HepG2 (cell line): ENCODE results near the gene RABGGTA. TPM values are rescaled to one million over a fixed set of nuclear protein-coding genes. Genes with fewer than 3 reads are reported as not detected.

Experiments used
- ATAC-seq: fragments of 200-7000 bp; cut with Tn5 transposase; 3 replicates; pipeline ENCODE4 v1.9.1; 2020; ENCODE audit warnings: mild to moderate bottlenecking, moderate library complexity
- BruUV-seq: library from RNA; stranded (reverse); fragments of 400-500 nt; replicated peaks from 2 replicates; lab custom pipeline; 2021; lab: Mats Ljungman, UMichigan
- CTCF ChIA-PET: fragments of 300-600 bp; formaldehyde crosslinking; extraction: SDS; loops from one replicate; lab custom pipeline; 2021; ENCODE audit warnings: low total read pairs, inconsistent platforms, low intra/inter-chr PET ratio; lab: Yijun Ruan, JAX
- POLR2A ChIA-PET: fragments of 350-600 bp; sonication (Branson Sonifier 250); formaldehyde crosslinking; loops from one replicate; lab custom pipeline; 2020; ENCODE audit warnings: antibody characterized with exemption, inconsistent platforms; lab: Yijun Ruan, JAX
- DNase-seq: peaks from one replicate; pipeline ENCODE4 v3.0.0-alpha.2; 2015; ENCODE audit warnings: low spot score
- FAIRE-seq: peaks from 3 replicates; lab custom pipeline; 2011; peaks lifted over from hg19 to GRCh38; lab: Jason Lieb, UNC
- H2AFZ ChIP-seq: one replicate; pipeline ENCODE4 v1.6.1; 2011; ENCODE audit warnings: low read length, inconsistent platforms
- H3K27ac ChIP-seq: fragments of 300-600 bp; 3 replicates; pipeline ENCODE4 v1.8.0; 2011; ENCODE audit warnings: mixed run types, mild to moderate bottlenecking, mixed read lengths, low read length, inconsistent platforms; ENCODE audit not compliant: insufficient read depth; ENCODE audit errors: extremely low read length
- H3K27me3 ChIP-seq, 2 experiments: fragments of 200-600 bp in 1 of 2; 2 replicates in 1 of 2; 3 replicates in 1 of 2; pipeline versions ENCODE4 v1.6.0 to v1.8.0; 2011; ENCODE audit warnings: low read length in 2 of 2, mild to moderate bottlenecking in 2 of 2, moderate library complexity in 2 of 2, inconsistent platforms in 1 of 2; ENCODE audit not compliant: insufficient read depth in 2 of 2, control insufficient read depth in 1 of 2
- H3K36me3 ChIP-seq, 2 experiments: fragments of 200-600 bp in 1 of 2; replicated peaks in 1 of 2; 2 replicates in 1 of 2; 3 replicates in 1 of 2; pipeline versions ENCODE4 v1.5.1 to v1.8.0; 2011; ENCODE audit warnings: low read length in 2 of 2, inconsistent platforms in 1 of 2; ENCODE audit not compliant: insufficient read depth in 2 of 2, control insufficient read depth in 1 of 2
- H3K4me1 ChIP-seq: 2 replicates; pipeline ENCODE4 v1.5.1; 2012; ENCODE audit warnings: low read length, inconsistent platforms; ENCODE audit not compliant: insufficient read depth
- H3K4me2 ChIP-seq: 2 replicates; pipeline ENCODE4 v1.6.0; 2011; ENCODE audit warnings: low read depth, low read length, inconsistent platforms
- H3K4me3 ChIP-seq, 3 experiments: fragments of 200-600 bp in 1 of 3; sonication (generic), shearing (Covaris generic) in 1 of 3; replicated peaks in 1 of 3; 2 replicates each; pipeline ENCODE4 v1.5.1; 2011 to 2016; ENCODE audit warnings: low read length in 3 of 3, inconsistent platforms in 2 of 3, low read depth in 2 of 3, mild to moderate bottlenecking in 2 of 3, control low read depth in 1 of 3, mixed read lengths in 1 of 3; ENCODE audit not compliant: insufficient read depth in 1 of 3
- H3K79me2 ChIP-seq: one replicate; pipeline ENCODE4 v1.6.1; 2011; ENCODE audit warnings: low read length, inconsistent platforms; ENCODE audit not compliant: insufficient read depth
- H3K9ac ChIP-seq: 2 replicates; pipeline ENCODE4 v1.6.0; 2011; ENCODE audit warnings: mild to moderate bottlenecking, low read depth, low read length, inconsistent platforms; ENCODE audit not compliant: insufficient read depth
- H3K9me3 ChIP-seq: 2 replicates; pipeline ENCODE4 v1.5.1; 2012; ENCODE audit warnings: mild to moderate bottlenecking, low read length
- H4K20me1 ChIP-seq: 2 replicates; pipeline ENCODE4 v1.6.0; 2011; ENCODE audit warnings: inconsistent platforms, mild to moderate bottlenecking, low read length, moderate library complexity; ENCODE audit not compliant: insufficient read depth
- BCL6 ChIP-seq: IDR thresholded peaks from 2 replicates; pipeline ENCODE4 v1.6.1; 2016; ENCODE audit warnings: missing genetic modification reagents, missing compliant biosample characterization
- BHLHE40 ChIP-seq: IDR thresholded peaks from 2 replicates; pipeline ENCODE4 v1.6.1; 2011; ENCODE audit warnings: low read length, improper control_type of control experiment
- CAMTA2 ChIP-seq: sonication (generic); formaldehyde crosslinking; IDR thresholded peaks from 2 replicates; pipeline ENCODE4 v1.4.0; 2020; ENCODE audit warnings: mild to moderate bottlenecking, missing genetic modification reagents, borderline replicate concordance
- MYC ChIP-seq: sonication (generic); formaldehyde crosslinking; IDR thresholded peaks from 2 replicates; pipeline ENCODE4 v1.9.0; 2021; ENCODE audit warnings: missing genetic modification reagents, borderline replicate concordance
- SYNCRIP ChIP-seq: fragments of 200-400 bp; formaldehyde crosslinking; IDR thresholded peaks from 2 replicates; pipeline ENCODE4 v1.6.1; 2018; ENCODE audit warnings: mild to moderate bottlenecking, low read depth, low read length; ENCODE audit not compliant: insufficient read depth
- TAF15 ChIP-seq: fragments of 200-400 bp; formaldehyde crosslinking; IDR thresholded peaks from one replicate; pipeline ENCODE4 v1.6.1; 2018; ENCODE audit warnings: mild to moderate bottlenecking, low read depth, low read length; ENCODE audit not compliant: poor library complexity, severe bottlenecking
- ZNF276 ChIP-seq: sonication (generic); formaldehyde crosslinking; IDR thresholded peaks from 2 replicates; pipeline ENCODE4 v1.4.0; 2020; ENCODE audit warnings: mild to moderate bottlenecking, low read depth, missing genetic modification reagents
- ZNF362 ChIP-seq: sonication (generic); formaldehyde crosslinking; IDR thresholded peaks from 2 replicates; pipeline ENCODE4 v1.4.0; 2020; ENCODE audit warnings: missing genetic modification reagents, mild to moderate bottlenecking, borderline replicate concordance
- ZNF451 ChIP-seq: sonication (generic); formaldehyde crosslinking; IDR thresholded peaks from 2 replicates; pipeline ENCODE4 v1.5.0; 2020; ENCODE audit warnings: mild to moderate bottlenecking, missing genetic modification reagents
- ZNF580 ChIP-seq: IDR thresholded peaks from 2 replicates; pipeline ENCODE4 v1.6.1; 2016; ENCODE audit warnings: low read depth, borderline replicate concordance
- ZNF678 ChIP-seq: sonication (generic); formaldehyde crosslinking; IDR thresholded peaks from 2 replicates; pipeline ENCODE4 v1.4.0; 2020; ENCODE audit warnings: mild to moderate bottlenecking, missing genetic modification reagents
- ZNF709 ChIP-seq: sonication (generic); formaldehyde crosslinking; IDR thresholded peaks from 2 replicates; pipeline ENCODE4 v1.5.0; 2020; ENCODE audit warnings: mild to moderate bottlenecking, missing genetic modification reagents
- ZNF773 ChIP-seq: sonication (generic); formaldehyde crosslinking; IDR thresholded peaks from 2 replicates; pipeline ENCODE4 v1.4.0; 2020; ENCODE audit warnings: missing genetic modification reagents, borderline replicate concordance
- ZSCAN22 ChIP-seq: sonication (generic); formaldehyde crosslinking; IDR thresholded peaks from 2 replicates; pipeline ENCODE4 v1.4.0; 2020; ENCODE audit warnings: mild to moderate bottlenecking, missing genetic modification reagents
- WGBS: methylation state at CpG from one replicate; pipeline ENCODE4 v1.1.6; 2017; ENCODE audit warnings: low lambda C conversion rate; 5-methylcytosine and 5-hydroxymethylcytosine counted together
- in situ Hi-C: cut with HindIII; loops from 2 replicates; pipeline ENCODE4 v1.10.0; 2017; ENCODE audit warnings: low pct_unique_long_range_greater_than_20kb; ENCODE audit not compliant: extremely low pct_ligation_motif_present
- intact Hi-C: fragments of 100-400 bp; cut with micrococcal nuclease; formaldehyde crosslinking; loops from one replicate; pipeline ENCODE4 v1.10.0; 2022; ENCODE audit not compliant: unreplicated experiment
- polyA plus RNA-seq, 8 experiments: library from polyadenylated mRNA; depleted of rRNA in 3 of 8; stranded (reverse) in 7 of 8; unstranded in 1 of 8; fragments of >200 nt; fragmentation: Illumina TruSeq in 4 of 8; extraction: Trizol in 4 of 8; gene quantifications; 2 replicates each; pipeline versions ENCODE4 v1.2.1 to v1.2.3, GENCODE V29; 2011 to 2016; ENCODE audit warnings: low read depth in 4 of 8, missing spikeins in 1 of 8, mixed read lengths in 1 of 8; ENCODE audit not compliant: insufficient read depth in 1 of 8
- total RNA-seq, 5 experiments: library from RNA; depleted of rRNA; stranded (reverse); fragments of >200 nt; fragmentation: Illumina TruSeq; extraction: Trizol; gene quantifications; 2 replicates each; pipeline ENCODE4 v1.2.3, GENCODE V29; 2016; ENCODE audit warnings: low read depth in 1 of 5
- TF ChIP-seq, protein P1 (sequence below): sonication (generic); formaldehyde crosslinking; IDR thresholded peaks from 2 replicates; pipeline ENCODE4 v1.5.1; 2020; ENCODE audit warnings: mild to moderate bottlenecking, missing genetic modification reagents, moderate library complexity
- TF ChIP-seq, protein P2 (sequence below): sonication (generic); formaldehyde crosslinking; IDR thresholded peaks from 2 replicates; pipeline ENCODE4 v1.8.0; 2022; ENCODE audit warnings: mild to moderate bottlenecking, missing genetic modification reagents

RABGGTA gene
- total and polyA plus RNA-seq, 2 of the 13 experiments (the other 11 are each of a cell fraction or from before 2014, with no cell fraction given) = 57.9 to 90.8 TPM

DNA sequence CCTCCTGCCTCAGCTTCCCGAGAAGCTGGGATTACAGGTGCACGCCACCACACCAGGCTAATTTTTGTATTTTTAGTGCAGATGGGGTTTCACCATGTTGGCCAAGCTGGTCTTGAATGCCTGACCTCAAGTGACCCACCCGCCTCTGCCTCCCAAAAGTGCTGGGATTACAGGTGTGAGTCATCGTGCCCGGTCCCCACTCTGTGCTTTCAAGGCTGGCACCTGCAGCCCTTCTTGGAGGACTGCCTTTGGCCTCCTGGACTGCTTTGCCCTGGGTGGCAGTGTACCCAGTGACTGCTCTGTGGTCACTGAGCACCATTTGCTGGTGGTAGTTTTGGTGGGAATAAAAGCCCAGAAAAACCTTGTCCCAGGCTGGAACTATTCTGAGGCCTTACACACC, 15.6 kb upstream of the RABGGTA start:
- Histone ChIP-seq H3K79me2 (no peaks in the 10 kb centered on the region), H3K9me3 (no peaks in the 10 kb centered on the region), H3K36me3 (peaks cover 26 to 28% of the 10 kb centered on the region in 2 experiments), H3K4me1 (peaks cover 9% of the 10 kb centered on the region), H2AFZ (no peak overlapping the region), H3K4me2 (no peak overlapping the region), H4K20me1 (no peaks in the 10 kb centered on the region), H3K4me3 (no peak overlapping the region), H3K9ac (no peak overlapping the region), H3K27me3 (no peaks in the 10 kb centered on the region), H3K27ac (no peak overlapping the region)
- in situ Hi-C loops = no loop called here
- WGBS = 95% methylated on average over 5 of the region's 5 CpGs
- intact Hi-C loops = no loop called here
- CTCF ChIA-PET = no interaction called here
- BruUV-seq = no TSS peak
- POLR2A ChIA-PET = interaction anchor here (0.7 to 1.7 kb wide), 4 partner anchors 14 to 44 kb away, joined by 3 to 11 read pairs (median 5); partner anchors contain the start of genes CIDEB, RABGGTA and TINF2
- FAIRE-seq = no peak
- ATAC-seq = no peak
- no peak for DNase-seq
- no peak for TF ChIP-seq ZNF362 (CRISPR knock-in tag)
- TF ChIP-seq ZNF678 (CRISPR knock-in tag) = no peak
- TF ChIP-seq SYNCRIP = no peak
- TF ChIP-seq TAF15 = no peak
- TF ChIP-seq BCL6 (CRISPR knock-in tag) = no peak
- no peak for TF ChIP-seq ZNF276 (CRISPR knock-in tag)
- TF ChIP-seq ZNF709 (CRISPR knock-in tag) = no peak
- TF ChIP-seq ZNF451 = no peak
- TF ChIP-seq, protein P1, sequence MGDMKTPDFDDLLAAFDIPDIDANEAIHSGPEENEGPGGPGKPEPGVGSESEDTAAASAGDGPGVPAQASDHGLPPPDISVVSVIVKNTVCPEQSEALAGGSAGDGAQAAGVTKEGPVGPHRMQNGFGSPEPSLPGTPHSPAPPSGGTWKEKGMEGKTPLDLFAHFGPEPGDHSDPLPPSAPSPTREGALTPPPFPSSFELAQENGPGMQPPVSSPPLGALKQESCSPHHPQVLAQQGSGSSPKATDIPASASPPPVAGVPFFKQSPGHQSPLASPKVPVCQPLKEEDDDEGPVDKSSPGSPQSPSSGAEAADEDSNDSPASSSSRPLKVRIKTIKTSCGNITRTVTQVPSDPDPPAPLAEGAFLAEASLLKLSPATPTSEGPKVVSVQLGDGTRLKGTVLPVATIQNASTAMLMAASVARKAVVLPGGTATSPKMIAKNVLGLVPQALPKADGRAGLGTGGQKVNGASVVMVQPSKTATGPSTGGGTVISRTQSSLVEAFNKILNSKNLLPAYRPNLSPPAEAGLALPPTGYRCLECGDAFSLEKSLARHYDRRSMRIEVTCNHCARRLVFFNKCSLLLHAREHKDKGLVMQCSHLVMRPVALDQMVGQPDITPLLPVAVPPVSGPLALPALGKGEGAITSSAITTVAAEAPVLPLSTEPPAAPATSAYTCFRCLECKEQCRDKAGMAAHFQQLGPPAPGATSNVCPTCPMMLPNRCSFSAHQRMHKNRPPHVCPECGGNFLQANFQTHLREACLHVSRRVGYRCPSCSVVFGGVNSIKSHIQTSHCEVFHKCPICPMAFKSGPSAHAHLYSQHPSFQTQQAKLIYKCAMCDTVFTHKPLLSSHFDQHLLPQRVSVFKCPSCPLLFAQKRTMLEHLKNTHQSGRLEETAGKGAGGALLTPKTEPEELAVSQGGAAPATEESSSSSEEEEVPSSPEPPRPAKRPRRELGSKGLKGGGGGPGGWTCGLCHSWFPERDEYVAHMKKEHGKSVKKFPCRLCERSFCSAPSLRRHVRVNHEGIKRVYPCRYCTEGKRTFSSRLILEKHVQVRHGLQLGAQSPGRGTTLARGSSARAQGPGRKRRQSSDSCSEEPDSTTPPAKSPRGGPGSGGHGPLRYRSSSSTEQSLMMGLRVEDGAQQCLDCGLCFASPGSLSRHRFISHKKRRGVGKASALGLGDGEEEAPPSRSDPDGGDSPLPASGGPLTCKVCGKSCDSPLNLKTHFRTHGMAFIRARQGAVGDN (CRISPR knock-in tag) = peak; percentile 20; the same call in 1 of the 2 replicates
- TF ChIP-seq ZSCAN22 (CRISPR knock-in tag) = no peak
- TF ChIP-seq ZNF580 (CRISPR knock-in tag) = no peak
- TF ChIP-seq BHLHE40 = no peak
- TF ChIP-seq ZNF773 = no peak
- TF ChIP-seq MYC = 0 out of 2 replicates have a peak, but pooled peaks have one; percentile 9
- TF ChIP-seq, protein P2, sequence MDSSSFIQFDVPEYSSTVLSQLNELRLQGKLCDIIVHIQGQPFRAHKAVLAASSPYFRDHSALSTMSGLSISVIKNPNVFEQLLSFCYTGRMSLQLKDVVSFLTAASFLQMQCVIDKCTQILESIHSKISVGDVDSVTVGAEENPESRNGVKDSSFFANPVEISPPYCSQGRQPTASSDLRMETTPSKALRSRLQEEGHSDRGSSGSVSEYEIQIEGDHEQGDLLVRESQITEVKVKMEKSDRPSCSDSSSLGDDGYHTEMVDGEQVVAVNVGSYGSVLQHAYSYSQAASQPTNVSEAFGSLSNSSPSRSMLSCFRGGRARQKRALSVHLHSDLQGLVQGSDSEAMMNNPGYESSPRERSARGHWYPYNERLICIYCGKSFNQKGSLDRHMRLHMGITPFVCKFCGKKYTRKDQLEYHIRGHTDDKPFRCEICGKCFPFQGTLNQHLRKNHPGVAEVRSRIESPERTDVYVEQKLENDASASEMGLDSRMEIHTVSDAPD (CRISPR knock-in tag) = no peak
- TF ChIP-seq CAMTA2 (CRISPR knock-in tag) = no peak
